IMR-90 (cell line): ENCODE measurements around the gene ZNF778. TPM values are rescaled to one million over a fixed set of nuclear protein-coding genes. Genes with fewer than 3 reads are reported as not detected.

ENCODE experiments used
- ATAC-seq: fragments of 200-7000 bp; cut with Tn5 transposase; 2 replicates; pipeline ENCODE4 v1.9.1; 2020; ENCODE audit warnings: low read depth, mild to moderate bottlenecking, moderate library complexity
- BruUV-seq: library from RNA; stranded (reverse); fragments of 400-500 nt; replicated peaks from 2 replicates; lab custom pipeline; 2021; lab: Mats Ljungman, UMichigan
- CTCF ChIA-PET: fragments of 300-600 bp; formaldehyde crosslinking; extraction: SDS; loops from one replicate; lab custom pipeline; 2021; ENCODE audit warnings: antibody characterized with exemption; lab: Yijun Ruan, JAX
- POLR2A ChIA-PET: fragments of 300-600 bp; sonication (Branson Sonifier 250); formaldehyde crosslinking; loops from one replicate; lab custom pipeline; 2022; ENCODE audit warnings: antibody characterized with exemption; ENCODE audit not compliant: unreplicated experiment; lab: Charles Lee
- DNase-seq: peaks from one replicate; pipeline ENCODE4 v3.0.0; 2013
- H2AFZ ChIP-seq: replicated peaks from 2 replicates; pipeline ENCODE3; 2013; ENCODE audit warnings: low read length, mild to moderate bottlenecking; ENCODE audit not compliant: poor library complexity
- H2AK5ac ChIP-seq: 2 replicates; pipeline ENCODE4 v1.6.1; 2013; ENCODE audit warnings: low read depth, low read length, inconsistent platforms
- H2AK9ac ChIP-seq: replicated peaks from 2 replicates; pipeline ENCODE3; 2013; ENCODE audit warnings: mild to moderate bottlenecking, low read depth, low read length, moderate library complexity; ENCODE audit not compliant: poor library complexity
- H2BK120ac ChIP-seq: 2 replicates; pipeline ENCODE4 v1.6.1; 2013; ENCODE audit warnings: low read depth, low read length, inconsistent platforms
- H2BK15ac ChIP-seq: 3 replicates; pipeline ENCODE4 v1.6.1; 2013; ENCODE audit warnings: low read depth, low read length, inconsistent platforms
- H2BK20ac ChIP-seq: 2 replicates; pipeline ENCODE4 v1.6.1; 2013; ENCODE audit warnings: low read depth, mild to moderate bottlenecking, inconsistent platforms, low read length, moderate library complexity
- H2BK5ac ChIP-seq: 2 replicates; pipeline ENCODE4 v1.6.1; 2013; ENCODE audit warnings: mild to moderate bottlenecking, low read depth, low read length, inconsistent platforms; ENCODE audit not compliant: poor library complexity, severe bottlenecking
- H3K14ac ChIP-seq: replicated peaks from 2 replicates; pipeline ENCODE4 v1.6.1; 2013; ENCODE audit warnings: low read depth, low read length, inconsistent platforms
- H3K18ac ChIP-seq: 2 replicates; pipeline ENCODE4 v1.6.1; 2013; ENCODE audit warnings: low read depth, low read length, control low read depth
- H3K23ac ChIP-seq: 2 replicates; pipeline ENCODE4 v1.6.1; 2013; ENCODE audit warnings: low read depth, low read length, inconsistent platforms
- H3K27ac ChIP-seq: 2 replicates; pipeline ENCODE4 v1.5.1; 2013; ENCODE audit warnings: mild to moderate bottlenecking, control low read depth, low read length; ENCODE audit not compliant: insufficient read depth
- H3K27me3 ChIP-seq: 2 replicates; pipeline ENCODE4 v1.6.1; 2013; ENCODE audit warnings: low read length; ENCODE audit not compliant: control insufficient read depth, insufficient read depth
- H3K36me3 ChIP-seq: 2 replicates; pipeline ENCODE4 v1.6.1; 2013; ENCODE audit warnings: low read length, mixed read lengths; ENCODE audit not compliant: control insufficient read depth, insufficient read depth
- H3K4ac ChIP-seq: 2 replicates; pipeline ENCODE4 v1.6.1; 2013; ENCODE audit warnings: low read depth, low read length, inconsistent platforms
- H3K4me1 ChIP-seq: 2 replicates; pipeline ENCODE4 v1.6.1; 2013; ENCODE audit warnings: low read length, mixed read lengths; ENCODE audit not compliant: control insufficient read depth, insufficient read depth
- H3K4me2 ChIP-seq: 2 replicates; pipeline ENCODE4 v1.6.1; 2013; ENCODE audit warnings: low read depth, mild to moderate bottlenecking, control low read depth, low read length, moderate library complexity
- H3K4me3 ChIP-seq: 2 replicates; pipeline ENCODE4 v1.5.1; 2013; ENCODE audit warnings: low read depth, mild to moderate bottlenecking, control low read depth, low read length, moderate library complexity; ENCODE audit not compliant: insufficient read depth
- H3K56ac ChIP-seq: 2 replicates; pipeline ENCODE4 v1.6.1; 2013; ENCODE audit warnings: low read length, inconsistent platforms; ENCODE audit not compliant: insufficient read depth; ENCODE audit errors: extremely low read depth
- H3K79me1 ChIP-seq, 2 experiments: 2 replicates each; pipeline ENCODE4 v1.6.1; 2013; ENCODE audit warnings: low read length in 2 of 2, inconsistent platforms in 1 of 2, low read depth in 1 of 2
- H3K9ac ChIP-seq: 2 replicates; pipeline ENCODE4 v1.6.1; 2013; ENCODE audit warnings: low read depth, low read length, control low read depth
- H3K9me1 ChIP-seq: 2 replicates; pipeline ENCODE4 v1.6.1; 2013; ENCODE audit warnings: low read length, inconsistent platforms; ENCODE audit not compliant: insufficient read depth
- H3K9me3 ChIP-seq: 2 replicates; pipeline ENCODE4 v1.6.1; 2013; ENCODE audit warnings: low read length; ENCODE audit not compliant: control insufficient read depth, insufficient read depth
- H4K20me1 ChIP-seq: 2 replicates; pipeline ENCODE4 v1.6.1; 2013; ENCODE audit warnings: low read length, inconsistent platforms; ENCODE audit not compliant: insufficient read depth
- H4K5ac ChIP-seq: 2 replicates; pipeline ENCODE4 v1.6.1; 2013; ENCODE audit warnings: mild to moderate bottlenecking, low read depth, low read length, control low read depth
- H4K8ac ChIP-seq, 2 experiments: 2 replicates each; pipeline ENCODE4 v1.6.1; 2013; ENCODE audit warnings: low read depth in 2 of 2, low read length in 2 of 2, control low read depth in 1 of 2, inconsistent platforms in 1 of 2
- H4K91ac ChIP-seq: 2 replicates; pipeline ENCODE4 v1.6.1; 2013; ENCODE audit warnings: low read depth, low read length, inconsistent platforms; ENCODE audit not compliant: insufficient read depth
- BHLHE40 ChIP-seq: fragments of 150-350 bp; IDR thresholded peaks from 2 replicates; pipeline ENCODE4 v1.6.1; 2016; ENCODE audit warnings: mild to moderate bottlenecking, low read depth, low read length
- CEBPB ChIP-seq: IDR thresholded peaks from 2 replicates; pipeline ENCODE4 v1.6.1; 2012; ENCODE audit warnings: low read depth, low read length, improper control_type of control experiment
- CHD1 ChIP-seq: IDR thresholded peaks from 2 replicates; pipeline ENCODE4 v1.6.1; 2012; ENCODE audit warnings: low read depth, low read length, improper control_type of control experiment
- FOS ChIP-seq: fragments of 150-350 bp; IDR thresholded peaks from 2 replicates; pipeline ENCODE4 v1.6.1; 2016; ENCODE audit warnings: low read depth, low read length
- MAFK ChIP-seq: IDR thresholded peaks from 2 replicates; pipeline ENCODE4 v1.6.1; 2012; ENCODE audit warnings: low read depth, low read length, improper control_type of control experiment
- MAZ ChIP-seq: IDR thresholded peaks from 2 replicates; pipeline ENCODE4 v1.6.1; 2012; ENCODE audit warnings: low read depth, mild to moderate bottlenecking, low read length, improper control_type of control experiment, moderate library complexity, borderline replicate concordance
- MXI1 ChIP-seq: IDR thresholded peaks from 2 replicates; pipeline ENCODE4 v1.6.1; 2012; ENCODE audit warnings: low read depth, mild to moderate bottlenecking, low read length, moderate library complexity, borderline replicate concordance
- NFE2L2 ChIP-seq: fragments of 150-350 bp; IDR thresholded peaks from 2 replicates; pipeline ENCODE4 v1.6.1; 2016; ENCODE audit warnings: low read depth, mild to moderate bottlenecking, low read length
- POLR2A ChIP-seq: IDR thresholded peaks from 2 replicates; pipeline ENCODE4 v1.6.1; 2012; ENCODE audit warnings: mild to moderate bottlenecking, low read depth, low read length
- RCOR1 ChIP-seq: IDR thresholded peaks from 2 replicates; pipeline ENCODE4 v1.6.1; 2012; ENCODE audit warnings: mild to moderate bottlenecking, low read length, improper control_type of control experiment; ENCODE audit not compliant: insufficient replicate concordance
- RFX5 ChIP-seq: IDR thresholded peaks from 2 replicates; pipeline ENCODE4 v1.8.0; 2012; ENCODE audit warnings: low read depth, mild to moderate bottlenecking, low read length, moderate library complexity
- SMC3 ChIP-seq: fragments of 150-350 bp; IDR thresholded peaks from 2 replicates; pipeline ENCODE4 v1.6.1; 2016; ENCODE audit warnings: low read depth, mild to moderate bottlenecking, antibody characterized with exemption, low read length, moderate library complexity
- WGBS, 2 experiments: methylation state at CpG; one replicate each; pipeline versions ENCODE4 v1.1.5 to v1.1.7; 2013; ENCODE audit warnings: missing lambda C conversion rate in 2 of 2; ENCODE audit not compliant: insufficient read length in 1 of 2; ENCODE audit errors: extremely low coverage in 2 of 2; 5-methylcytosine and 5-hydroxymethylcytosine counted together
- dilution Hi-C: fragments of 300-500 bp; cut with HindIII; formaldehyde crosslinking; loops from one replicate; pipeline ENCODE4 v1.14.3; 2018; ENCODE audit warnings: low sequenced_read_pairs; ENCODE audit not compliant: unreplicated experiment
- in situ Hi-C: fragments of 300-500 bp; cut with MboI; formaldehyde crosslinking; loops from 3 replicates; pipeline ENCODE4 v1.14.3; 2019; ENCODE audit warnings: low sequenced_read_pairs, inconsistent platforms, mixed read lengths
- intact Hi-C: fragments of 100-400 bp; cut with micrococcal nuclease; formaldehyde crosslinking; loops from 2 replicates; pipeline ENCODE4 v1.10.0; 2022
- polyA plus RNA-seq, 3 experiments: library from polyadenylated mRNA; depleted of rRNA; stranded (reverse); fragments of >200 nt; gene quantifications; 2 replicates each; pipeline ENCODE4 v1.2.3, GENCODE V29; 2012; ENCODE audit warnings: low replicate concordance in 1 of 3
- total RNA-seq: library from RNA; depleted of rRNA; stranded (reverse); fragments of >200 nt; gene quantifications from 2 replicates; pipeline ENCODE4 v1.2.3, GENCODE V29; 2012
- TF ChIP-seq, protein P1 (sequence below): fragments of 150-350 bp; IDR thresholded peaks from 2 replicates; pipeline ENCODE4 v1.6.1; 2017; ENCODE audit warnings: mild to moderate bottlenecking, antibody characterized with exemption, low read length, low read depth
- TF ChIP-seq, protein P2 (sequence below): conservative IDR thresholded peaks from 2 replicates; pipeline ENCODE4 v1.5.1; 2012; ENCODE audit warnings: mild to moderate bottlenecking, low read depth, low read length, improper control_type of control experiment
- TF ChIP-seq, protein P3 (sequence below): fragments of 150-350 bp; IDR thresholded peaks from 2 replicates; pipeline ENCODE4 v1.6.1; 2016; ENCODE audit warnings: low read depth, mild to moderate bottlenecking, low read length, moderate library complexity, borderline replicate concordance

Gene ZNF778
- total and polyA plus RNA-seq, 2 of the 4 experiments (the other 2 are of a cell fraction): 5.6 to 9.9 TPM

DNA sequence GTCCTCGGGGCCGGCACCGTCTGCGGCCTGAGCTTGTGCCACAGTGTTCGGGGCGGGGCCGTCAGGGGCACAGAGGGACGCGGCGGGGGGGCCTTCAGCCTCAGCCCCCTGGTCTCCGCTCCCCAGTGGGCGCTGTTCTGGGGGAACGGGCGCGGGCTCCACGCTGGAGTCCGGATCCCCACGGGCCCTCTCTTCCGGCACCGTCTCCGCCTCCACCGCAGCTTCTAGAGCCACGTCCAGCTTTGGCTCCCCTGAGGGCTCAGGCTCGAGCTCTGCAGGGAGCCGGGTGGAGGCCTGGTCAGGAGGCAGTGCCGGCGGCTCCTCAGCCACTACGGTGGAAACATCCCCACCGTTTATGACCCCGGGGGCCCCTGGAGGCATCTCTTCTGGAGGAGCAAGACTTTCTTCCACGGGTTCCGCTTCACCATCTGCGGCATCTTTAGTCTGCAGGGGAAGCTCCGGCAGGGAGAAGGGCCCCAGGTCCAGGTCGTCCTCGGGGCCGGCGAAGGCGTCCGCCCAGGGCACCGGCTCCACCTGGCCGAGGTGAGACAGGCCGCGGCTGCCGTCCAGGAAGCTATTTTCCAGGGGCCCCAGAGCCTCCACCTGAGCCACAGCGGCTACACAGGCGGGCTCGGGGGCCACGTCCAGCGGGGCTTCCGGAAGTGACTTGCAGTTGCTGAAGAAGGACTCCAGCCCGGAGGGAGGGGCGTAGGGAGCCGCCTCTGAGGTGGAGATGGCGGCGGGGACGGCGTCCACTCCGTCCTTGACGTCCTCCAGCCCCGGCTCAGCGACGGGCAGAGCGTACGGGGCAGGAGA lies 62.4 kb downstream of the ZNF778 start:
- intact Hi-C loops (no loop called here), dilution Hi-C loops (no loop called here), in situ Hi-C loops (no loop called here)
- H4K20me1 ChIP-seq: peaks cover 33% of the 10 kb centered on the region
- H3K14ac ChIP-seq: no peak overlapping the region
- no peak overlapping the region for H3K23ac ChIP-seq
- H3K9me1 ChIP-seq: no peaks in the 10 kb centered on the region
- DNase-seq (no peak), ATAC-seq (no peak; the same call in 1 of the 2 replicates)
- peaks cover 73% of the 10 kb centered on the region for H3K36me3 ChIP-seq
- H3K4me1 ChIP-seq: no peaks in the 10 kb centered on the region
- H4K5ac ChIP-seq: no peak overlapping the region
- no peak overlapping the region for H3K56ac ChIP-seq
- no peak overlapping the region for H2AK5ac ChIP-seq
- 97% methylated on average over 43 of the region's 65 CpGs; no CpG with 5 or more reads in 1 of the 2 experiments for WGBS, 2 experiments
- no peak overlapping the region for H2BK120ac ChIP-seq
- H3K27me3 ChIP-seq: no peaks in the 10 kb centered on the region
- H2BK5ac ChIP-seq: no peak overlapping the region
- no peak overlapping the region for H3K27ac ChIP-seq
- CTCF ChIA-PET: no interaction called here
- no peak overlapping the region for H4K91ac ChIP-seq
- H3K79me1 ChIP-seq: peaks cover 22 to 50% of the 10 kb centered on the region in 2 experiments
- BruUV-seq: no TSS peak
- H2AFZ ChIP-seq: no peak overlapping the region
- H3K4me2 ChIP-seq: no peak overlapping the region
- H3K9ac ChIP-seq: no peak overlapping the region
- H2BK15ac ChIP-seq: no peak overlapping the region
- POLR2A ChIA-PET: no interaction called here
- H2BK20ac ChIP-seq: no peak overlapping the region
- H3K4ac ChIP-seq: no peak overlapping the region
- H3K18ac ChIP-seq: no peak overlapping the region
- no peaks in the 10 kb centered on the region for H3K9me3 ChIP-seq
- no peak overlapping the region for H2AK9ac ChIP-seq
- no peak overlapping the region for H4K8ac ChIP-seq
- H3K4me3 ChIP-seq: no peak overlapping the region
- no peak for TF ChIP-seq SMC3
- no peak for TF ChIP-seq CHD1
- TF ChIP-seq POLR2A: no peak
- TF ChIP-seq, protein P1, sequence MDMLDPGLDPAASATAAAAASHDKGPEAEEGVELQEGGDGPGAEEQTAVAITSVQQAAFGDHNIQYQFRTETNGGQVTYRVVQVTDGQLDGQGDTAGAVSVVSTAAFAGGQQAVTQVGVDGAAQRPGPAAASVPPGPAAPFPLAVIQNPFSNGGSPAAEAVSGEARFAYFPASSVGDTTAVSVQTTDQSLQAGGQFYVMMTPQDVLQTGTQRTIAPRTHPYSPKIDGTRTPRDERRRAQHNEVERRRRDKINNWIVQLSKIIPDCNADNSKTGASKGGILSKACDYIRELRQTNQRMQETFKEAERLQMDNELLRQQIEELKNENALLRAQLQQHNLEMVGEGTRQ: no peak
- no peak for TF ChIP-seq RCOR1
- no peak for TF ChIP-seq MXI1
- TF ChIP-seq FOS: no peak
- TF ChIP-seq BHLHE40: no peak
- TF ChIP-seq, protein P2, sequence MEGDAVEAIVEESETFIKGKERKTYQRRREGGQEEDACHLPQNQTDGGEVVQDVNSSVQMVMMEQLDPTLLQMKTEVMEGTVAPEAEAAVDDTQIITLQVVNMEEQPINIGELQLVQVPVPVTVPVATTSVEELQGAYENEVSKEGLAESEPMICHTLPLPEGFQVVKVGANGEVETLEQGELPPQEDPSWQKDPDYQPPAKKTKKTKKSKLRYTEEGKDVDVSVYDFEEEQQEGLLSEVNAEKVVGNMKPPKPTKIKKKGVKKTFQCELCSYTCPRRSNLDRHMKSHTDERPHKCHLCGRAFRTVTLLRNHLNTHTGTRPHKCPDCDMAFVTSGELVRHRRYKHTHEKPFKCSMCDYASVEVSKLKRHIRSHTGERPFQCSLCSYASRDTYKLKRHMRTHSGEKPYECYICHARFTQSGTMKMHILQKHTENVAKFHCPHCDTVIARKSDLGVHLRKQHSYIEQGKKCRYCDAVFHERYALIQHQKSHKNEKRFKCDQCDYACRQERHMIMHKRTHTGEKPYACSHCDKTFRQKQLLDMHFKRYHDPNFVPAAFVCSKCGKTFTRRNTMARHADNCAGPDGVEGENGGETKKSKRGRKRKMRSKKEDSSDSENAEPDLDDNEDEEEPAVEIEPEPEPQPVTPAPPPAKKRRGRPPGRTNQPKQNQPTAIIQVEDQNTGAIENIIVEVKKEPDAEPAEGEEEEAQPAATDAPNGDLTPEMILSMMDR: no peak
- no peak for TF ChIP-seq NFE2L2
- no peak for TF ChIP-seq CEBPB
- no peak for TF ChIP-seq RFX5
- TF ChIP-seq MAFK: no peak
- TF ChIP-seq MAZ: no peak
- TF ChIP-seq, protein P3, sequence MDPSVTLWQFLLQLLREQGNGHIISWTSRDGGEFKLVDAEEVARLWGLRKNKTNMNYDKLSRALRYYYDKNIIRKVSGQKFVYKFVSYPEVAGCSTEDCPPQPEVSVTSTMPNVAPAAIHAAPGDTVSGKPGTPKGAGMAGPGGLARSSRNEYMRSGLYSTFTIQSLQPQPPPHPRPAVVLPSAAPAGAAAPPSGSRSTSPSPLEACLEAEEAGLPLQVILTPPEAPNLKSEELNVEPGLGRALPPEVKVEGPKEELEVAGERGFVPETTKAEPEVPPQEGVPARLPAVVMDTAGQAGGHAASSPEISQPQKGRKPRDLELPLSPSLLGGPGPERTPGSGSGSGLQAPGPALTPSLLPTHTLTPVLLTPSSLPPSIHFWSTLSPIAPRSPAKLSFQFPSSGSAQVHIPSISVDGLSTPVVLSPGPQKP: no peak
